Measurements from ENCODE around the gene KCNJ11.

- TF ChIP-seq, protein P1, sequence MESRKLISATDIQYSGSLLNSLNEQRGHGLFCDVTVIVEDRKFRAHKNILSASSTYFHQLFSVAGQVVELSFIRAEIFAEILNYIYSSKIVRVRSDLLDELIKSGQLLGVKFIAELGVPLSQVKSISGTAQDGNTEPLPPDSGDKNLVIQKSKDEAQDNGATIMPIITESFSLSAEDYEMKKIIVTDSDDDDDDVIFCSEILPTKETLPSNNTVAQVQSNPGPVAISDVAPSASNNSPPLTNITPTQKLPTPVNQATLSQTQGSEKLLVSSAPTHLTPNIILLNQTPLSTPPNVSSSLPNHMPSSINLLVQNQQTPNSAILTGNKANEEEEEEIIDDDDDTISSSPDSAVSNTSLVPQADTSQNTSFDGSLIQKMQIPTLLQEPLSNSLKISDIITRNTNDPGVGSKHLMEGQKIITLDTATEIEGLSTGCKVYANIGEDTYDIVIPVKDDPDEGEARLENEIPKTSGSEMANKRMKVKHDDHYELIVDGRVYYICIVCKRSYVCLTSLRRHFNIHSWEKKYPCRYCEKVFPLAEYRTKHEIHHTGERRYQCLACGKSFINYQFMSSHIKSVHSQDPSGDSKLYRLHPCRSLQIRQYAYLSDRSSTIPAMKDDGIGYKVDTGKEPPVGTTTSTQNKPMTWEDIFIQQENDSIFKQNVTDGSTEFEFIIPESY (IDR thresholded peaks at IDR 0.05; ENCODE audit: extremely low read depth, insufficient replicate concordance, low read length), result no peak
- TF ChIP-seq EGR1 (IDR thresholded peaks at IDR 0.05; ENCODE audit: low read depth), result no peak
- no peak for TF ChIP-seq POLR2AphosphoS5 (IDR thresholded peaks at IDR 0.05; ENCODE audit: low read depth, low read length)
- TF ChIP-seq TCF7L2 (IDR thresholded peaks at IDR 0.05; ENCODE audit: borderline replicate concordance, extremely low read depth, insufficient read depth, insufficient read length), result no peak
- no peak for TF ChIP-seq POLR2A (IDR thresholded peaks at IDR 0.05; ENCODE audit: borderline replicate concordance, extremely low read depth, insufficient read depth, insufficient read length)
- TF ChIP-seq, protein P2, sequence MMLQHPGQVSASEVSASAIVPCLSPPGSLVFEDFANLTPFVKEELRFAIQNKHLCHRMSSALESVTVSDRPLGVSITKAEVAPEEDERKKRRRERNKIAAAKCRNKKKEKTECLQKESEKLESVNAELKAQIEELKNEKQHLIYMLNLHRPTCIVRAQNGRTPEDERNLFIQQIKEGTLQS (IDR thresholded peaks at IDR 0.05), result no peak
- no peak for TF ChIP-seq CTCF (IDR thresholded peaks at IDR 0.05 in 2 of 3, conservative IDR thresholded peaks at IDR 0.05 in 1 of 3; ENCODE audit: borderline replicate concordance in 1 of 3, insufficient read depth in 1 of 3, low read depth in 2 of 3, low read length in 2 of 3)
- no peak for TF ChIP-seq ELF1 (IDR thresholded peaks at IDR 0.05; ENCODE audit: borderline replicate concordance, low read depth)
Observed at GRCh38 chr11:17385492-17385891, 3.0 kb downstream of the KCNJ11 start.

Data from HCT116 (cell line).